AG04449 (cell line): Measurements from ENCODE around the gene TTC34.

ENCODE experiments used
- CTCF ChIA-PET: fragments of 350-600 bp; formaldehyde crosslinking; extraction: SDS; loops from one replicate; lab custom pipeline; 2021; ENCODE audit warnings: antibody characterized with exemption; lab: Yijun Ruan, JAX
- POLR2A ChIA-PET: fragments of 400-600, 350-600 bp; formaldehyde crosslinking; extraction: SDS; loops from one replicate; lab custom pipeline; 2020; ENCODE audit warnings: antibody characterized with exemption, inconsistent platforms; lab: Yijun Ruan, JAX
- DNase-seq: peaks from one replicate; pipeline ENCODE4 v3.0.0-alpha.2; 2010; ENCODE audit warnings: low read depth, low spot score
- H3K4me3 ChIP-seq: 2 replicates; pipeline ENCODE4 v1.5.1; 2011; ENCODE audit warnings: low read depth, mild to moderate bottlenecking, control low read depth, low read length
- CTCF ChIP-seq: IDR thresholded peaks from one replicate; pipeline ENCODE4 v1.5.1; 2011; ENCODE audit warnings: mild to moderate bottlenecking, moderate library complexity, low read length, control low read depth, inconsistent platforms; ENCODE audit not compliant: insufficient read depth; ENCODE audit errors: missing control alignments

Gene TTC34

DNA sequence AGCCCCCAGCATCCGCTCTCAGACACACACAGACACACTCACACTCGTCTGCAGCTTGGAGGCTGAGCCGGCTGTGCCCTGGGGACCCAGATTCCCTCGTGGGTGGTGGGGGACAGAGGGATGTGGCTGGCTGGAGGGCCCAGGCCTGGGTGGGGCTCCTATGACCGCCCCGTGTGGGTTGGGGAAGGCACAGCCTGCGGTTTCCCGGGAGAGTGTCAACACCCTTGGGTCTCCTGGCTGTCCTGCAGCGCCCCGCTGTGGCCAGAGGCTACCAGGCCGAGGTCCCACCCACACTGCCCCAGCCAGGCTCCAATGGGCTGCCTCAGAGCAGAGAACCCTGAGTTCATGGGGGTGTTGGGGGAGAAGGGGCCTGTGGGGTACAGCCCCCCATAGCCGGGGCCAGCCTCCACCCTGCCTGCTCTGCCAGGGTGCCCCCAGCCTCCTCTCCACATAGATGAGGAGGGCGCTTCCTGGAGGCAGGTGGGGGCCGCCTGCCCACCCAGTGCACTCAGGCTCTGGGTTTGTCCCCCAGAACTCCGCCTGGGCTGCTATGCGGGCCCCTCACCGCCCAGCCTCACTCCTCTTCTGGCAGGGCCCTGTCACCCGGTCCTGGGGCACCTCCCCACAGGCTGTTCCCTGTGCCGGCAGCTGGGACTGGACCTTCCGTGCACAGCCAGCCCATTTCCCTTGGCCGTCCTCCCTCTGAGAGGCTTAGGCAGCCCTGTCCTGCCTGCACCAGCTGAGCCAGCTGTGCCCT, at the start of gene TTC34:
Gene TTC34, minus strand, starts transcription at position 159 of the 757 bp plus-strand sequence. CDS start 866 bp downstream, outside the sequence.
- no peak for DNase-seq
- no peak for TF ChIP-seq CTCF
- POLR2A ChIA-PET: no interaction called here
- CTCF ChIA-PET: no interaction called here
- H3K4me3 ChIP-seq: no peak within 1 kb of the TSS

GRCh38 chr1:2850502-2850901, 49.0 kb upstream of the TTC34 start:
- DNase-seq: no peak
- POLR2A ChIA-PET: no interaction called here
- no peak for TF ChIP-seq CTCF
- CTCF ChIA-PET: no interaction called here
- H3K4me3 ChIP-seq: no peak overlapping the region

DNA sequence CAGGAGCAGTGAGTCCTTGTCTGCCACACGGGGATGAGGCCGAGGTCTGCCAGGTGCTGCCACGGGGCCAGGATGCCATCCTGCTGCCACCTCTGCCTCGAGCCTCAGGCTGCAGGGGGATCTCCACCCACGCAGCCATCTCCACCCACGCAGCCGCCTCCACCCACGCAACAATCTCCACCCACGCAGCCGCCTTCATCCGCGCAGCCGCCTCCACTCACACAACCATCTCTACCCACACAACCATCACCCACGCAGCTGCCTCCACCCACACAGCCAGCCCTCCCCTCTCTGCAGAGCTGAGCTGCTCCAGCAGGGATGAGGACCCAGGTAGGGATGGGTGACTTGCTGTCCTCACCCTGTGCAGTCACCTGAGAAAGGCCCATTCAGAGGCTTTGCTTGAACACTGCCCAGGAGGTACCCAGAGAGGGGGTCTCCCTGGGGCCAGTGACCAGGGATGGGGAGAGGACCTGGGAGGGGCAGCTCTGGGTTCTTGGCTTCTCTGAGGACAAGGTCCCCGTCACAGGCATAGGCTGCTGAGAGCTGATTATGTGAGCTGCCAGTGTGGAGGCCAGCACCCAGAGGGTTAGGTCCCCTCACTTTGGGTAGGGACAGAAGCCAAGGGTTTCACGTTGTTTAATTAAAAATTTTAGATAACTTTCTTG, 46.6 kb upstream of the TTC34 start:
- no peak overlapping the region for H3K4me3 ChIP-seq
- ChIA-PET CTCF (no interaction called here), POLR2A (no interaction called here)
- no peak for DNase-seq
- TF ChIP-seq CTCF: no peak

- CTCF ChIA-PET: no interaction called here
- TF ChIP-seq CTCF: no peak
Observed at GRCh38 chr1:2847086-2847985, 45.8 kb upstream of the TTC34 start.

DNA sequence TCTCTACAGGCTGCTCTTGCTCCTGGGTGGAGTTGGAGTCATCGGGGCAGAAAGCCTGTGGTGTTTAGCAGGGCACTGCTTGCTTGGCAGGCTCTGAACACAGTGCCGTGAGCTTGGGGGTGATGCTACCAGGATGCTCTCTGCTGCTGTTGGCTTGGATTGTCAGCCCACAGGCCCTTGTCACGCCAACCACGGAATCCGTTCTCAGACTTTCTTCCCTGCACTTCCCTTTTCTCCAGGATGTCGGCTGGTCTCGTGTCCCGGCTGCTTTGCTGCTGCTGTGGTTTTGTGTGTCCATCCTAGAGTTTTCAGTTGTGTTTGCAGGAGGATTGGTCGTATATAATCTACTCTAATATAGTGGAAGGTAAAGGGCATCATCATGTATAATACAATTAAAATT, 44.4 kb upstream of the TTC34 start:
- ChIA-PET CTCF (no interaction called here), POLR2A (no interaction called here)
- no peak for TF ChIP-seq CTCF
- H3K4me3 ChIP-seq: no peak overlapping the region
- DNase-seq: no peak

More at GRCh38 chr1:2847086-2847985, 45.8 kb upstream of the TTC34 start:
- H3K4me3 ChIP-seq: no peak overlapping the region
- POLR2A ChIA-PET: no interaction called here
- no peak for DNase-seq
